ENCODE results near the gene ACTA2.

The ACTA2 gene

GRCh38 chr10:88889559-88890337 lies 62.8 kb downstream of the ACTA2 start:
- H4K20me1 ChIP-seq (ENCODE audit: insufficient read depth, low read length), result no peaks in the 10 kb centered on the region
- H3K4me1 ChIP-seq (ENCODE audit: low read length), result 0 out of 2 replicates have a peak, but pooled peaks cover 4% of the 10 kb centered on the region
- no peaks in the 10 kb centered on the region for H3K79me2 ChIP-seq (ENCODE audit: low read length)
- TF ChIP-seq EZH2 (optimal IDR thresholded peaks at IDR 0.05; ENCODE audit: low read depth, low read length) (no peak), CTCF (IDR thresholded peaks at IDR 0.05; ENCODE audit: low read length) (no peak), EZH2phosphoT487 (IDR thresholded peaks at IDR 0.05; ENCODE audit: low read length) (no peak)
- H3K9me3 ChIP-seq (replicated peaks; ENCODE audit: insufficient read depth, low read length), result no peaks in the 10 kb centered on the region
- no peak overlapping the region for H3K27ac ChIP-seq (ENCODE audit: low read length)
- H3K9me2 ChIP-seq (replicated peaks; ENCODE audit: insufficient read depth, low read length), result no peaks in the 10 kb centered on the region
- no peak overlapping the region for H3K4me3 ChIP-seq (ENCODE audit: low read length)
- no peaks in the 10 kb centered on the region for H3F3A ChIP-seq (ENCODE audit: insufficient read depth, low read length)
- no peak overlapping the region for H2AFZ ChIP-seq (ENCODE audit: low read length)
- no peaks in the 10 kb centered on the region for H3K27me3 ChIP-seq (replicated peaks; ENCODE audit: insufficient read depth, low read length)
- no peaks in the 10 kb centered on the region for H3K36me3 ChIP-seq (replicated peaks; ENCODE audit: insufficient read depth, low read length)
- H3K9ac ChIP-seq (ENCODE audit: low read length), result no peak overlapping the region
- no peak for DNase-seq
- H3K4me2 ChIP-seq (ENCODE audit: low read depth, low read length), result no peak overlapping the region

GRCh38 chr10:88888810-88889445 lies 63.6 kb downstream of the ACTA2 start:
- no peaks in the 10 kb centered on the region for H3F3A ChIP-seq (ENCODE audit: insufficient read depth, low read length)
- no peak overlapping the region for H3K9ac ChIP-seq (ENCODE audit: low read length)
- H3K4me2 ChIP-seq (ENCODE audit: low read depth, low read length), result no peak overlapping the region
- no peak overlapping the region for H3K4me3 ChIP-seq (ENCODE audit: low read length)
- no peak for TF ChIP-seq EZH2 (optimal IDR thresholded peaks at IDR 0.05; ENCODE audit: low read depth, low read length)
- TF ChIP-seq EZH2phosphoT487 (IDR thresholded peaks at IDR 0.05; ENCODE audit: low read length), result no peak
- TF ChIP-seq CTCF (IDR thresholded peaks at IDR 0.05; ENCODE audit: low read length), result no peak
- 0 out of 2 replicates have a peak, but pooled peaks cover 4% of the 10 kb centered on the region for H3K79me2 ChIP-seq (ENCODE audit: low read length)
- no peaks in the 10 kb centered on the region for H4K20me1 ChIP-seq (ENCODE audit: insufficient read depth, low read length)
- H3K27me3 ChIP-seq (replicated peaks; ENCODE audit: insufficient read depth, low read length), result no peaks in the 10 kb centered on the region
- DNase-seq, result no peak
- H2AFZ ChIP-seq (ENCODE audit: low read length), result no peak overlapping the region
- no peaks in the 10 kb centered on the region for H3K36me3 ChIP-seq (replicated peaks; ENCODE audit: insufficient read depth, low read length)
- H3K9me3 ChIP-seq (replicated peaks; ENCODE audit: insufficient read depth, low read length), result no peaks in the 10 kb centered on the region
- 0 out of 2 replicates have a peak, but pooled peaks cover 4% of the 10 kb centered on the region for H3K4me1 ChIP-seq (ENCODE audit: low read length)
- H3K9me2 ChIP-seq (replicated peaks; ENCODE audit: insufficient read depth, low read length), result no peaks in the 10 kb centered on the region
- H3K27ac ChIP-seq (ENCODE audit: low read length), result no peak overlapping the region

GRCh38 chr10:88886557-88886956 lies 66.0 kb downstream of the ACTA2 start:
- Histone ChIP-seq H3K9ac (ENCODE audit: low read length) (no peak overlapping the region), H3K79me2 (ENCODE audit: low read length) (peaks cover 9% of the 10 kb centered on the region; the same call in 1 of the 2 replicates), H3K4me1 (ENCODE audit: low read length) (peaks cover 14% of the 10 kb centered on the region; the same call in 1 of the 2 replicates), H2AFZ (ENCODE audit: low read length) (no peak overlapping the region), H3K9me3 (replicated peaks; ENCODE audit: insufficient read depth, low read length) (no peaks in the 10 kb centered on the region), H3K36me3 (replicated peaks; ENCODE audit: insufficient read depth, low read length) (no peaks in the 10 kb centered on the region), H4K20me1 (ENCODE audit: insufficient read depth, low read length) (no peaks in the 10 kb centered on the region), H3F3A (ENCODE audit: insufficient read depth, low read length) (no peaks in the 10 kb centered on the region), H3K27ac (ENCODE audit: low read length) (no peak overlapping the region), H3K4me2 (ENCODE audit: low read depth, low read length) (no peak overlapping the region), H3K27me3 (replicated peaks; ENCODE audit: insufficient read depth, low read length) (no peaks in the 10 kb centered on the region), H3K9me2 (replicated peaks; ENCODE audit: insufficient read depth, low read length) (no peaks in the 10 kb centered on the region), H3K4me3 (ENCODE audit: low read length) (no peak overlapping the region)
- DNase-seq, result no peak
- no peak for TF ChIP-seq EZH2 (optimal IDR thresholded peaks at IDR 0.05; ENCODE audit: low read depth, low read length)
- no peak for TF ChIP-seq CTCF (IDR thresholded peaks at IDR 0.05; ENCODE audit: low read length)
- TF ChIP-seq EZH2phosphoT487 (IDR thresholded peaks at IDR 0.05; ENCODE audit: low read length), result no peak

Data from MM.1S (cell line).